ES-I3 (cell line): ENCODE results near the gene SMC6.

ENCODE experiments used
- H3K36me3 ChIP-seq: 2 replicates; pipeline ENCODE4 v1.6.1; 2013; ENCODE audit warnings: mild to moderate bottlenecking, low read length, control low read depth, moderate library complexity; ENCODE audit not compliant: insufficient read depth
- H3K4me1 ChIP-seq: 2 replicates; pipeline ENCODE4 v1.6.1; 2013; ENCODE audit warnings: mild to moderate bottlenecking, control low read depth, low read length; ENCODE audit not compliant: insufficient read depth
- H3K9ac ChIP-seq: 2 replicates; pipeline ENCODE4 v1.6.1; 2013; ENCODE audit warnings: low read depth, mild to moderate bottlenecking, low read length, moderate library complexity
- H3K9me3 ChIP-seq: 2 replicates; pipeline ENCODE4 v1.6.1; 2013; ENCODE audit warnings: mild to moderate bottlenecking, low read length, moderate library complexity; ENCODE audit not compliant: control insufficient read depth, insufficient read depth

The SMC6 gene, protein sequence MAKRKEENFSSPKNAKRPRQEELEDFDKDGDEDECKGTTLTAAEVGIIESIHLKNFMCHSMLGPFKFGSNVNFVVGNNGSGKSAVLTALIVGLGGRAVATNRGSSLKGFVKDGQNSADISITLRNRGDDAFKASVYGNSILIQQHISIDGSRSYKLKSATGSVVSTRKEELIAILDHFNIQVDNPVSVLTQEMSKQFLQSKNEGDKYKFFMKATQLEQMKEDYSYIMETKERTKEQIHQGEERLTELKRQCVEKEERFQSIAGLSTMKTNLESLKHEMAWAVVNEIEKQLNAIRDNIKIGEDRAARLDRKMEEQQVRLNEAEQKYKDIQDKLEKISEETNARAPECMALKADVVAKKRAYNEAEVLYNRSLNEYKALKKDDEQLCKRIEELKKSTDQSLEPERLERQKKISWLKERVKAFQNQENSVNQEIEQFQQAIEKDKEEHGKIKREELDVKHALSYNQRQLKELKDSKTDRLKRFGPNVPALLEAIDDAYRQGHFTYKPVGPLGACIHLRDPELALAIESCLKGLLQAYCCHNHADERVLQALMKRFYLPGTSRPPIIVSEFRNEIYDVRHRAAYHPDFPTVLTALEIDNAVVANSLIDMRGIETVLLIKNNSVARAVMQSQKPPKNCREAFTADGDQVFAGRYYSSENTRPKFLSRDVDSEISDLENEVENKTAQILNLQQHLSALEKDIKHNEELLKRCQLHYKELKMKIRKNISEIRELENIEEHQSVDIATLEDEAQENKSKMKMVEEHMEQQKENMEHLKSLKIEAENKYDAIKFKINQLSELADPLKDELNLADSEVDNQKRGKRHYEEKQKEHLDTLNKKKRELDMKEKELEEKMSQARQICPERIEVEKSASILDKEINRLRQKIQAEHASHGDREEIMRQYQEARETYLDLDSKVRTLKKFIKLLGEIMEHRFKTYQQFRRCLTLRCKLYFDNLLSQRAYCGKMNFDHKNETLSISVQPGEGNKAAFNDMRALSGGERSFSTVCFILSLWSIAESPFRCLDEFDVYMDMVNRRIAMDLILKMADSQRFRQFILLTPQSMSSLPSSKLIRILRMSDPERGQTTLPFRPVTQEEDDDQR

DNA sequence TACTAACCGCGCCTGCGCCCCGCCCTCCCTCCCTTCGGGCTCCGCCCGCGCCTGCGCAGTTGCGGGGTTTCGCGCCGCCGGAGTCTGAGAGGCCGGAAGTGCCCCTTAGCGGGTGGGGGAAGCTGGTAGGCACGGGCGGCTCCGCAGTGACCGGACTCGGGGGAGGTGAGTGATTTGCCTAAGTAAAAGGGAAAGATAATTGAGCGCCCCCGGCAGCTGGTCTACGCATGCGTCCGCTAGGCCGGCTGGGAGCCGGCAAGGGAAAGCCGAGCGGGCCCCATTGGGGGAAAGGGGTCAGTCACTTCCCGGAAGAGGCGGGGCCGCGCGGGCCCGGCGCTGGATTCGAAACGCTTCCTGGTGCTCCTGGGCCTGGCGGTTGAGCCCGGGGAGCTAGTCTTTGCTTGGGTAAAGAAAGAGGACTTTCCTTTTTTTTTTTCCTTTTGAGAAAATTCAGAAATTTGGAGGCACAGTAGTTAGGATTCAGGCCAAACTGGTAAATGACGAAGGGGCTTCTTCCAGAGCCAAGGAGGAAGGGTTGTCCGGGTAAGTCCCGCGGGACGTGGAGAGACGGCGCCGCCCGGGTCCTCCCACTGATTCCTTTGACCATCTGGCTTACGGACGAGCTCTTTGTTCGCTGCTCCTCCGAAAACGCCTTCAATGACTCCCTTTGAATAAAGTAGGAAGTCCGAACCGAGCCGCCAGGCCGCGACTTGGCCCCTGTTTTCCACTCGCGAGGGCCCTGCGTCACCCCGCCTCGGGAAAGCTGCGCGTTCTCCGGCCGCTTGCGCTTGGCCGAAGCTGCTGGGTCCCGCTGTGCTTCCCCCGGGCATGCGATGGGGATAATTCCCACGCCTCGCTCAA lies at the start of gene SMC6, which contains the start of gene GEN1:
Gene SMC6, minus strand, starts transcription at position 8 of the 861 bp plus-strand sequence. CDS start 7,864 bp downstream, outside the sequence.
Gene GEN1, plus strand, starts transcription at position 336 of the 861 bp plus-strand sequence. CDS start 5,806 bp downstream, outside the sequence.
- Histone ChIP-seq H3K4me1 (peaks cover 11% of the 10 kb centered on the region), H3K9ac (peak within 1 kb of the TSS; percentile 96), H3K9me3 (no peaks in the 10 kb centered on the region), H3K36me3 (no peaks in the 10 kb centered on the region)

- H3K4me1 ChIP-seq: no peaks in the 10 kb centered on the region
- H3K36me3 ChIP-seq: no peaks in the 10 kb centered on the region
- H3K9ac ChIP-seq: no peak overlapping the region
These were observed 47.3 kb upstream of the SMC6 start for GRCh38 chr2:17800693-17801458.

DNA sequence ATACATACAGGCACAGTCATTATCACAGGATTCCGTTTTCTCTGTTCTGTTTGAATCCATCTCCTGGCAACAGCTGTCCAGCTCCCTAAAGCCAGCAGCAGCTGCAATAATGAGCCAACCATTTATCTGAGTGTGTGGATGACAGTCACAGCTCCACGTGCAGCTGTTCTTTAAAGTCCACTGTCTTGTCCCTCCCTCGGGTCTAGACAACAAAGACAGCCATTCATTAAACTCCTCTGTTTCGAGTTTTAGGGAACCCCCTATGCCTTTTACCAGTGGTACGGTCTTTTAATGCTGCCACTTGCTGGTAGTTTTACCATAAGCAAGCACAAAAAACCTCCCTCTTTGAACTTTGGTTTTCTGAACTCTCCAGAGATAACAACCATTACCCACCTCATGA lies 46.6 kb upstream of the SMC6 start:
- Histone ChIP-seq H3K36me3 (no peaks in the 10 kb centered on the region), H3K9me3 (no peaks in the 10 kb centered on the region), H3K4me1 (no peaks in the 10 kb centered on the region), H3K9ac (no peak overlapping the region)

More at GRCh38 chr2:17800693-17801458, 47.3 kb upstream of the SMC6 start:
- H3K9me3 ChIP-seq: no peaks in the 10 kb centered on the region

DNA sequence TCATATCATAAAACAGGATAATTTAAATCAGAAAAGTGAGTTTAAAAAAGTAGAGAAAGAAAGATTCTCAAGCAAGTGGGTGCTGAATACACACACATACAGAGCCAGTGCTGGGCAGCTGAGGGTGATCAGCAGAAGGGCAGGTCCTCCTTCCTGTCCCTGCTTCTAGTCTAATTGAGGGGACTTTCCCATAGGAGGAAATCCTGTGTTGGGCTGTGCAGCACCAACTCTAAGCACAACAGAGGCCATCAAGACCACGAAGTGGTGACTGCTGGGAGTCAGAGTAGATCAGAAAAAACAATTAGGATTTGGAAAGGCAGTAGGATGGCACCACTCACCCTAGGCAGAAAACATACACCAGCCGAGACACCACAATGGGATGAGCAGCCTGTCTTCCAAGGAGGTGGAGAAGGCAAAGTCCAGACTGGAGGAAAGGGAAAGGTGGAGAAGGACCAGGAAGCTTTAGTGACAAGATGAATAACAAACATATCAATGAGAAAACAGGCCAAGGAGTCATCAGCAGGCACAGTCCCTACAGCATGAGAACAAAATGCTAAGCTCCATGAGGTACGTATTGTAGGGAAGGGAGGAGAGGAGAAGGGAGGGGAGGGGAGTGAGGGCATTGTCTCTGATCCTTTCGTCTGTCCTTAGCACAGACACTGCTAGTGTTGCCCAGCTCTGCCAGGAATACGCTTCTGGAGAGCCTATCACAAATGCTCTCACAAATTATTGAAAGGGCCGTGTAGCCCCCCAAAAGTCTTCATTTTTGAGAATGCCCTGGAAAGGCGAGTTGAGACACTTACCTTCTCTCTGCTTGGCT lies 45.9 kb upstream of the SMC6 start:
- no peaks in the 10 kb centered on the region for H3K36me3 ChIP-seq
- no peaks in the 10 kb centered on the region for H3K9me3 ChIP-seq
- no peaks in the 10 kb centered on the region for H3K4me1 ChIP-seq
- H3K9ac ChIP-seq: no peak overlapping the region

DNA sequence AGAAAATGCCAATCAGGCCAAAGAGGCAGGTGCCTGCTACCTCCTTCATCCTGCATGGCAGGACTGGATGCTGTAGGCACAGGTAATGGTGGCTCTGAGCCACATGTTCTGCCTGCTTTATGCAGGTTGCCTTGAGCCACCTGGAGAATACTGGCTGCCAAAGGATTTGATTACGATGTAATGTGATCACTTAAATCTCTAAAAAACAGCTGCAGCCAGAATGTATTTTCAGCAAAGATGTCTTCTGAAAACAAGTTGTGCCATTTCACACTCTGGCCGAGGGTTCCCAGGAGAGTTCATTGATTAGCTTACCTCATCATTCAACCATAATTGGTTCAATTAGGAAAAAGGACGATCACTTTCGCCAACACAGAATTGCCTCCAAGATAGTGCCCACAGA lies 44.7 kb upstream of the SMC6 start:
- H3K9me3 ChIP-seq: no peaks in the 10 kb centered on the region
- no peak overlapping the region for H3K9ac ChIP-seq
- no peaks in the 10 kb centered on the region for H3K36me3 ChIP-seq
- H3K4me1 ChIP-seq: peaks cover 6% of the 10 kb centered on the region; the same call in 1 of the 2 replicates

DNA sequence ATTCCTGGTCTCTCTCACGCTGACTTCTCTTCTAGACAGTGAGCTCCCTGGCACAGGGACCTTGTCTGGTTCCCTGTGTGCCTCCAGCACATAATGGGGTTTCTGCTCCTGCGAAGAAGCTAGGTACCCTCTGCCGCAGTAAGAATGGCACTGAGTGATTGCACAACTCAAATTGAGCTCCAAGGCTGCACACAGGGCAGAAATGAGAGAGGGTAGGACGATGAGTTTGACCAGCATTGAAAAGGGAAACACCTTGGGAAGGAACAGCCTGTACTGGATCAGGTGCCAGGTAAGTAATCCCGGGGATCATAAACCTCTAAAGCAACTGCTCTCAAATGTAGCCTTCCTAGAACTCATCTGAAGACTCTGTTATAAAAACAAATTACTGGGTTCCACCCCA lies 41.7 kb upstream of the SMC6 start:
- Histone ChIP-seq H3K4me1 (peaks cover 6% of the 10 kb centered on the region; the same call in 1 of the 2 replicates), H3K9me3 (no peaks in the 10 kb centered on the region), H3K9ac (no peak overlapping the region), H3K36me3 (no peaks in the 10 kb centered on the region)

- no peaks in the 10 kb centered on the region for H3K36me3 ChIP-seq
- peaks cover 6% of the 10 kb centered on the region; the same call in 1 of the 2 replicates for H3K4me1 ChIP-seq
- no peak overlapping the region for H3K9ac ChIP-seq
- H3K9me3 ChIP-seq: no peaks in the 10 kb centered on the region
These were observed 40.3 kb upstream of the SMC6 start for GRCh38 chr2:17793803-17794354.

DNA sequence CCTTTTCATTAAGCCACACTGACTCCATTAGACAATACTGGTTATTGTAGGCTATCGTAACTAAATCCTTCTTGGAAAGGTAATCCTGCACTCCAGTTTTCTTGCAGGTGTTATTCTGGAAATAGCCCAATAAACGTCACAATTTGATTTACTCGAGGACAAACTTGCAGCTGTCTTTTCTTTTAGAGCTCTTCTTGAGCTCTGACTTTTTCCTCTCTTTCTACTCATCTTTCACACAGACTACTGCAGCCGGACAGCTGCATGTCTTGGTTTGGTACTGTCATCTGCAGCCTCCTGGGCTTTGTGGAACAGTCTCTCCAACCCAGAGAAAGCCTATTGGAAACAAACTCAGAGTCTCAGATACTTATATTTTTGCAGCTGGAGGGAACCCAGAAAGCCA lies 39.7 kb upstream of the SMC6 start:
- Histone ChIP-seq H3K9me3 (no peaks in the 10 kb centered on the region), H3K9ac (no peak overlapping the region), H3K36me3 (no peaks in the 10 kb centered on the region), H3K4me1 (peaks cover 6% of the 10 kb centered on the region; the same call in 1 of the 2 replicates)

DNA sequence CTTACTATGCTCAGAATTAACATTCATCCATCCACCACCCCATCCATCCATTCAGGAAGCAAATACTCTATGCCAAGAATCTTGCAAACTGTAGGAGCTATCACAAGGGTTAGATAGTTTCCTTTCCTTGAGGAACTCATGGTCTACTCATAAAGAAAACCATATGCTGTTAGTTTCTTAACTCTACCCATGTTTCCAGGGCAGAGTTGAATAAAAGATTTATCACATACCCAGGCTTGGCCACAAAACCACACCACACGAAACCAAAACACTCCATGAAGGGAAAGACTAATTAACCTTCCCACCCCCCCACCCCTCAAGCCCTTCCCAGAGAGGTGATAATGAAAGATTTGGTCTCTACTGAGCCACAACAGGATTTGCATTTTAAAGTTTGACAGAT lies 38.9 kb upstream of the SMC6 start:
- H3K4me1 ChIP-seq: peaks cover 6% of the 10 kb centered on the region; the same call in 1 of the 2 replicates
- H3K36me3 ChIP-seq: no peaks in the 10 kb centered on the region
- no peaks in the 10 kb centered on the region for H3K9me3 ChIP-seq
- no peak overlapping the region for H3K9ac ChIP-seq

- Histone ChIP-seq H3K9ac (no peak overlapping the region), H3K4me1 (peaks cover 6% of the 10 kb centered on the region; the same call in 1 of the 2 replicates), H3K36me3 (no peaks in the 10 kb centered on the region), H3K9me3 (no peaks in the 10 kb centered on the region)
These were observed 38.2 kb upstream of the SMC6 start for GRCh38 chr2:17791817-17792130.

- Histone ChIP-seq H3K9me3 (no peaks in the 10 kb centered on the region), H3K36me3 (no peaks in the 10 kb centered on the region), H3K9ac (no peak overlapping the region), H3K4me1 (peaks cover 6% of the 10 kb centered on the region; the same call in 1 of the 2 replicates)
These were observed 37.7 kb upstream of the SMC6 start for GRCh38 chr2:17791121-17791816.

- no peaks in the 10 kb centered on the region for H3K9me3 ChIP-seq
- H3K4me1 ChIP-seq: peaks cover 6% of the 10 kb centered on the region; the same call in 1 of the 2 replicates
- no peak overlapping the region for H3K9ac ChIP-seq
- H3K36me3 ChIP-seq: no peaks in the 10 kb centered on the region
These were observed 36.9 kb upstream of the SMC6 start for GRCh38 chr2:17790536-17790935.
